Thoracic aorta (tissue), 2 donors: Measurements from ENCODE around the gene KIR3DL3. TPM values are rescaled to one million over a fixed set of nuclear protein-coding genes. Genes with fewer than 3 reads are reported as not detected.
"Not testable (repeated sequence)": the region's sequence is repeated elsewhere in the genome, so short reads cannot be mapped to it uniquely, and the experiment has no call there.

Source experiments
- ATAC-seq: fragments of 150-250 bp; one replicate; pipeline ENCODE4 v1.8.0; 2017; ENCODE audit warnings: low read depth; ENCODE audit not compliant: insufficient number of reproducible peaks, low FRiP score
- DNase-seq: peaks from one replicate; pipeline ENCODE4 v3.0.0-alpha.2; 2020; ENCODE audit warnings: low spot score
- H3K27ac ChIP-seq, 2 donors: fragments of 200-600 bp; sonication (generic); 1 replicate in 1 of 2; 2 replicates in 1 of 2; pipeline ENCODE4 v1.5.1; 2016; ENCODE audit warnings: mild to moderate bottlenecking in 2 of 2, moderate library complexity in 2 of 2
- H3K27me3 ChIP-seq: fragments of 200-600 bp; sonication (generic); replicated peaks from 2 replicates; pipeline ENCODE4 v1.6.0; 2016; ENCODE audit warnings: mild to moderate bottlenecking; ENCODE audit not compliant: insufficient read depth
- H3K36me3 ChIP-seq: fragments of 200-600 bp; sonication (generic); one replicate; pipeline ENCODE4 v1.5.1; 2016
- H3K4me1 ChIP-seq, 2 donors: fragments of 200-600 bp; sonication (generic); 1 replicate in 1 of 2; 2 replicates in 1 of 2; pipeline versions ENCODE4 v1.5.1 to v1.6.0; 2016; ENCODE audit warnings: low read depth in 2 of 2, mild to moderate bottlenecking in 1 of 2; ENCODE audit not compliant: control insufficient read depth in 1 of 2
- H3K4me3 ChIP-seq: fragments of 200-600 bp; sonication (generic); 2 replicates; pipeline ENCODE4 v1.5.1; 2016; ENCODE audit warnings: mild to moderate bottlenecking
- H3K9me3 ChIP-seq: fragments of 200-600 bp; sonication (generic); 2 replicates; pipeline ENCODE4 v1.5.1; 2016
- total RNA-seq, 2 donors: library from RNA; depleted of rRNA; stranded (reverse); fragments of >200 nt; gene quantifications; one replicate each; pipeline versions ENCODE4 v1.1.0 to v1.2.3, GENCODE V29; 2016
- TF ChIP-seq, protein P1 (sequence below): fragments of 200-600 bp; sonication (generic); IDR thresholded peaks from one replicate; pipeline ENCODE4 v1.5.1; 2019; ENCODE audit warnings: antibody characterized with exemption

The KIR3DL3 gene
- total RNA-seq, 2 donors from 2014 or later: not detected

DNA sequence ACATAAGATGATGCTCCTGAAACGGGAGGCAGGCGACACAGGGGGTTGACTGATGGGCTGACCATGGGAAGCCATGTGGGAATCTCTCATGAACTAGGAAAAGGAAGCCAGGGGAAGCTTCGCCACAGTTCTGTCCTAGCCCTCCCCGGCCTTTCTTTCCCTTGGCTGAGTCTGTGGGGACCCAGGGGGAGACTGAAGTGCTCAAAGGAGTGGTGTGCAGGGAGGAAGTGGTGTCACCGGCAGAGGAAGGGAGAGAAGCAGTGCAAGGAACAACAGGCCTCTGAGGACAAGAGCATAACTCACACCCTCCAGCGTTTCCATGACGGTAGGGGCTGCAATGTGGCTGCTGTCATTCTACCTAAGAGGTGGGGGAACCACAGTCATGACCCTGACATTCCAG, 1.1 kb downstream of the KIR3DL3 start:
- no peaks in the 10 kb centered on the region for H3K27me3 ChIP-seq
- ATAC-seq (no peak), DNase-seq (no peak)
- TF ChIP-seq, protein P1, sequence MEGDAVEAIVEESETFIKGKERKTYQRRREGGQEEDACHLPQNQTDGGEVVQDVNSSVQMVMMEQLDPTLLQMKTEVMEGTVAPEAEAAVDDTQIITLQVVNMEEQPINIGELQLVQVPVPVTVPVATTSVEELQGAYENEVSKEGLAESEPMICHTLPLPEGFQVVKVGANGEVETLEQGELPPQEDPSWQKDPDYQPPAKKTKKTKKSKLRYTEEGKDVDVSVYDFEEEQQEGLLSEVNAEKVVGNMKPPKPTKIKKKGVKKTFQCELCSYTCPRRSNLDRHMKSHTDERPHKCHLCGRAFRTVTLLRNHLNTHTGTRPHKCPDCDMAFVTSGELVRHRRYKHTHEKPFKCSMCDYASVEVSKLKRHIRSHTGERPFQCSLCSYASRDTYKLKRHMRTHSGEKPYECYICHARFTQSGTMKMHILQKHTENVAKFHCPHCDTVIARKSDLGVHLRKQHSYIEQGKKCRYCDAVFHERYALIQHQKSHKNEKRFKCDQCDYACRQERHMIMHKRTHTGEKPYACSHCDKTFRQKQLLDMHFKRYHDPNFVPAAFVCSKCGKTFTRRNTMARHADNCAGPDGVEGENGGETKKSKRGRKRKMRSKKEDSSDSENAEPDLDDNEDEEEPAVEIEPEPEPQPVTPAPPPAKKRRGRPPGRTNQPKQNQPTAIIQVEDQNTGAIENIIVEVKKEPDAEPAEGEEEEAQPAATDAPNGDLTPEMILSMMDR: no peak
- H3K4me1 ChIP-seq: no peaks in the 10 kb centered on the region
- no peak overlapping the region for H3K27ac ChIP-seq
- no peaks in the 10 kb centered on the region for H3K36me3 ChIP-seq
- no peak overlapping the region for H3K4me3 ChIP-seq
- peaks cover 16% of the 10 kb centered on the region for H3K9me3 ChIP-seq

DNA sequence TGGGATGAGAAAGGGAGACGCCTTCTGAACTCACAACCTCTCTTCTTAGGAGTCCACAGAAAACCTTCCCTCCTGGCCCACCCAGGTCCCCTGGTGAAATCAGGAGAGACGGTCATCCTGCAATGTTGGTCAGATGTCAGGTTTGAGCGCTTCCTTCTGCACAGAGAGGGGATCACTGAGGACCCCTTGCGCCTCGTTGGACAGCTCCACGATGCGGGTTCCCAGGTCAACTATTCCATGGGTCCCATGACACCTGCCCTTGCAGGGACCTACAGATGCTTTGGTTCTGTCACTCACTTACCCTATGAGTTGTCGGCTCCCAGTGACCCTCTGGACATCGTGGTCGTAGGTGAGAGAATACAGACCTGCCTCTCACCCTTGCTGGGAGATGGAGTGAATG, 3.3 kb downstream of the KIR3DL3 start:
- no peaks in the 10 kb centered on the region for H3K4me1 ChIP-seq
- TF ChIP-seq, protein P1: no peak

GRCh38 chr19:54728167-54728566, 3.9 kb downstream of the KIR3DL3 start:
- Histone ChIP-seq H3K36me3 (no peaks in the 10 kb centered on the region), H3K9me3 (no peaks in the 10 kb centered on the region), H3K4me1 (no peaks in the 10 kb centered on the region), H3K27me3 (no peaks in the 10 kb centered on the region), H3K27ac (no peak overlapping the region), H3K4me3 (no peak overlapping the region)
- DNase-seq (no peak), ATAC-seq (no peak)
- TF ChIP-seq, protein P1: no peak

More for the DNA sequence above, 3.3 kb downstream of the KIR3DL3 start:
- ATAC-seq: no peak
- no peak for DNase-seq
- no peaks in the 10 kb centered on the region for H3K9me3 ChIP-seq
- no peaks in the 10 kb centered on the region for H3K27me3 ChIP-seq
- H3K27ac ChIP-seq: no peak overlapping the region
- H3K4me3 ChIP-seq: no peak overlapping the region
- H3K36me3 ChIP-seq: no peaks in the 10 kb centered on the region

DNA sequence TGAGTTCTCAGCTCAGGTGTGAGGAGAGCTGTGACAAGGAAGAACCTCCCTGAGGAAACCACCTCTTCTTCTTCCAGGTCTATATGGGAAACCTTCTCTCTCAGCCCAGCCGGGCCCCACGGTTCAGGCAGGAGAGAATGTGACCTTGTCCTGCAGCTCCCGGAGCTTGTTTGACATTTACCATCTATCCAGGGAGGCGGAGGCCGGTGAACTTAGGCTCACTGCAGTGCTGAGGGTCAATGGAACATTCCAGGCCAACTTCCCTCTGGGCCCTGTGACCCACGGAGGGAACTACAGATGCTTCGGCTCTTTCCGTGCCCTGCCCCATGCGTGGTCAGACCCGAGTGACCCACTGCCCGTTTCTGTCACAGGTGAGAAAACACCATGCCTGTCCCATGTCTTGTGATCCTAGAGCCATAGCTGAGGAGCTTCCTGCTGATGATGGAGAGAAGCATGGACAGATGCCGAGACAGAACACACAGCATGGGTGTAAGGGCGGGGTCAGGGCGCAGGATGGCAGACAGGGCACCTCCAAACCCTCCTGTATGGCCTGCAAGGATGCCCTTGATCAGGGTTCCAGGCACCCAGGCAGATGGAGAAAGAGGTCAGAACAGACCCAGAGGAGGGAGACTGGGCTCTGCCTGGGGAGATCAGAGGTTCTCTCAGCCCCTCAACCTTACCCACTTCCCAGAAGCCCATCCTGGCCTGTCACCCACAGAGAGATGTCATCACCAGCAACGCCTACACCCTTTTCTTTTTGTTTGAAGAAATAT, 5.4 kb downstream of the KIR3DL3 start:
- H3K27me3 ChIP-seq: no peaks in the 10 kb centered on the region
- no peaks in the 10 kb centered on the region for H3K36me3 ChIP-seq
- no peak overlapping the region for H3K4me3 ChIP-seq
- no peak for DNase-seq
- no peaks in the 10 kb centered on the region for H3K9me3 ChIP-seq
- no peak overlapping the region for H3K27ac ChIP-seq
- ATAC-seq: no peak
- H3K4me1 ChIP-seq: no peaks in the 10 kb centered on the region
- TF ChIP-seq, protein P1: no peak

DNA sequence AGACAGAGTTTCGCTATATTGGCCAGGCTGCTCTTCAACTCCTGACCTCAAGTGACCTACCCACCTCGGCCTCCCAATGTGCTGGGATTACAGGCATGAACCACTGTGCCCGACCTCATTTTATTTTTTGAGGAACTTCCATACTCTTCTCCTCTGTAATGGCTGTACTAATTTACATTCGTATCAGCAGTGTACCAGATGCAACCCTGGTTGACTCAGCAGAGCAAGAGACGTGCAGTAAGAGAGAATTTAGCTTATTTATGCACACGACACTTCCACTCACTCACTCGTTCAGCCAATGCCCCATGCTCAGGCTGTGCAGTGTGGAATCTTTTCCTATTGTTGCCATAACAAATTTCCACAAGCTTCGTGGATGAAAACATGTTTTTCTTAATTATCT, 6.9 kb downstream of the KIR3DL3 start:
- no peaks in the 10 kb centered on the region for H3K9me3 ChIP-seq
- H3K27me3 ChIP-seq: no peaks in the 10 kb centered on the region
- DNase-seq (no peak), ATAC-seq (no peak)
- H3K27ac ChIP-seq: no peak overlapping the region
- H3K4me1 ChIP-seq: no peaks in the 10 kb centered on the region
- H3K36me3 ChIP-seq: no peaks in the 10 kb centered on the region
- H3K4me3 ChIP-seq: no peak overlapping the region
- TF ChIP-seq, protein P1: no peak

DNA sequence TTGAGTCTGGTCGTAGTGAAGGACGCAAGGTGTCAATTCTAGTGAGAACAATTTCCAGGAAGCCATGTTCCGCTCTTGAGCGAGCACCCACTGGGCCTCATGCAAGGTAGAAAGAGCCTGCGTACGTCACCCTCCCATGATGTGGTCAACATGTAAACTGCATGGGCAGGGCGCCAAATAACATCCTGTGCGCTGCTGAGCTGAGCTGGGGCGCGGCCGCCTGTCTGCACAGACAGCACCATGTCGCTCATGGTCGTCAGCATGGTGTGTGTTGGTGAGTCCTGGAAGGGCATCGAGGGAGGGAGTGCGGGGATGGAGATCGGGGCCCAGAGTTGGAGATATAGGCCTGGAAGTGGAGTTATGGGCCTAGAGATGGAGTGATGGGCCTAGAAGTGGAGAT, 14.1 kb downstream of the KIR3DL3 start, which contains the start of gene KIR2DL3:
TSS of gene KIR2DL3 (plus strand) at position 208 of the 400 bp plus-strand sequence. CDS start at position 241, 33 bp downstream.
- not testable (repeated sequence) for H3K27ac ChIP-seq, H3K27me3 ChIP-seq, ATAC-seq, H3K36me3 ChIP-seq, H3K4me3 ChIP-seq, DNase-seq, H3K4me1 ChIP-seq, H3K9me3 ChIP-seq
